Measurements from ENCODE around the gene PLK3. TPM values are rescaled to one million over a fixed set of nuclear protein-coding genes. Genes with fewer than 3 reads are reported as not detected.

The PLK3 gene
- total RNA-seq, 1 donor: 33.7 TPM

- no peaks in the 10 kb centered on the region for H3K9me3 ChIP-seq (ENCODE audit: low read depth, low read length)
- H3K36me3 ChIP-seq (ENCODE audit: insufficient read depth, low read length): no peaks in the 10 kb centered on the region
- TF ChIP-seq, protein P1, sequence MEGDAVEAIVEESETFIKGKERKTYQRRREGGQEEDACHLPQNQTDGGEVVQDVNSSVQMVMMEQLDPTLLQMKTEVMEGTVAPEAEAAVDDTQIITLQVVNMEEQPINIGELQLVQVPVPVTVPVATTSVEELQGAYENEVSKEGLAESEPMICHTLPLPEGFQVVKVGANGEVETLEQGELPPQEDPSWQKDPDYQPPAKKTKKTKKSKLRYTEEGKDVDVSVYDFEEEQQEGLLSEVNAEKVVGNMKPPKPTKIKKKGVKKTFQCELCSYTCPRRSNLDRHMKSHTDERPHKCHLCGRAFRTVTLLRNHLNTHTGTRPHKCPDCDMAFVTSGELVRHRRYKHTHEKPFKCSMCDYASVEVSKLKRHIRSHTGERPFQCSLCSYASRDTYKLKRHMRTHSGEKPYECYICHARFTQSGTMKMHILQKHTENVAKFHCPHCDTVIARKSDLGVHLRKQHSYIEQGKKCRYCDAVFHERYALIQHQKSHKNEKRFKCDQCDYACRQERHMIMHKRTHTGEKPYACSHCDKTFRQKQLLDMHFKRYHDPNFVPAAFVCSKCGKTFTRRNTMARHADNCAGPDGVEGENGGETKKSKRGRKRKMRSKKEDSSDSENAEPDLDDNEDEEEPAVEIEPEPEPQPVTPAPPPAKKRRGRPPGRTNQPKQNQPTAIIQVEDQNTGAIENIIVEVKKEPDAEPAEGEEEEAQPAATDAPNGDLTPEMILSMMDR (IDR thresholded peaks at IDR 0.05; ENCODE audit: extremely low read depth, low read depth, low read length): no peak
- no peak overlapping the region for H2AFZ ChIP-seq (ENCODE audit: low read length)
- DNase-seq (ENCODE audit: insufficient read length, low spot score, missing footprints): no peak
- H3K27me3 ChIP-seq (ENCODE audit: insufficient read depth, low read length): no peaks in the 10 kb centered on the region
- no peak overlapping the region for H3K4me2 ChIP-seq (ENCODE audit: insufficient read depth, low read length)
- no peaks in the 10 kb centered on the region for H4K20me1 ChIP-seq (ENCODE audit: insufficient read depth, low read length)
- no peak overlapping the region for H3K27ac ChIP-seq (ENCODE audit: low read depth, low read length)
- H3K4me3 ChIP-seq (ENCODE audit: insufficient read depth, low read length): no peak overlapping the region
- no peaks in the 10 kb centered on the region for H3K4me1 ChIP-seq (ENCODE audit: insufficient read depth, low read length)
- no peaks in the 10 kb centered on the region for H3K79me2 ChIP-seq (ENCODE audit: insufficient read depth, low read length)
These were observed 48.4 kb downstream of the PLK3 start for GRCh38 chr1:44848456-44849181.

DNA sequence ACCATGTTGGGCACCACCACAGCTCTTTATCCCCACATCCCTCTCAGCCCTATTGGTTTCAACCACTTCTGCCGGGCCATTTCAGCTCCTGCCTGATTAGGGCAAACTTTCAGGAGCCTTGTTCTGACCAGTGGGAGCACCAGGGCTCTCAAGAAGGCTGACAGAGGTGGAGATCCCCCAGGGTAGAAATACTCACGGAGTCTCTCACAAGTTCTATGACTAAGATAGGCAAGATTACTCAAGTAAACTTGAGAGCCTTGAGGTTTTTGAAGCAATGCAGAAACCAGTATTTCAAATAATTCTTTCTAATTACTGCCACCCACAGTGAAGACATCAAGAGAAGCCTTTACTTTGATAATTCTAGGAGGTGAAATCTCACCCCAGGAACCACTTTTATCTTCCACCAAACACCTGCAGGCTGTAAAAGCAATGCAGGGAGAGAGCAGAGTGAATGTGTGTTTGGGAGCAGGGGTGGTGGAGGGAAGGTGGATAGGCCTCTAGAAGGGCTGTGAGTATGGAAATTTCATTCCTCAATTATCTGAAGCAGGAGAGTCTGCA is 49.5 kb downstream of the PLK3 start:
- TF ChIP-seq, protein P1 (IDR thresholded peaks at IDR 0.05; ENCODE audit: extremely low read depth, low read depth, low read length): no peak
- no peak for DNase-seq (ENCODE audit: insufficient read length, low spot score, missing footprints)
- Histone ChIP-seq H3K36me3 (ENCODE audit: insufficient read depth, low read length) (no peaks in the 10 kb centered on the region), H4K20me1 (ENCODE audit: insufficient read depth, low read length) (no peaks in the 10 kb centered on the region), H3K4me3 (ENCODE audit: insufficient read depth, low read length) (no peak overlapping the region), H2AFZ (ENCODE audit: low read length) (no peak overlapping the region), H3K79me2 (ENCODE audit: insufficient read depth, low read length) (no peaks in the 10 kb centered on the region), H3K4me1 (ENCODE audit: insufficient read depth, low read length) (no peaks in the 10 kb centered on the region), H3K27me3 (ENCODE audit: insufficient read depth, low read length) (no peaks in the 10 kb centered on the region), H3K27ac (ENCODE audit: low read depth, low read length) (no peak overlapping the region), H3K4me2 (ENCODE audit: insufficient read depth, low read length) (no peak overlapping the region), H3K9me3 (ENCODE audit: low read depth, low read length) (no peaks in the 10 kb centered on the region)

- Histone ChIP-seq H4K20me1 (ENCODE audit: insufficient read depth, low read length) (no peaks in the 10 kb centered on the region), H3K79me2 (ENCODE audit: insufficient read depth, low read length) (no peaks in the 10 kb centered on the region), H3K4me3 (ENCODE audit: insufficient read depth, low read length) (no peak overlapping the region), H3K4me2 (ENCODE audit: insufficient read depth, low read length) (no peak overlapping the region), H3K27me3 (ENCODE audit: insufficient read depth, low read length) (no peaks in the 10 kb centered on the region), H3K9me3 (ENCODE audit: low read depth, low read length) (no peaks in the 10 kb centered on the region), H3K4me1 (ENCODE audit: insufficient read depth, low read length) (no peaks in the 10 kb centered on the region), H3K36me3 (ENCODE audit: insufficient read depth, low read length) (no peaks in the 10 kb centered on the region), H2AFZ (ENCODE audit: low read length) (no peak overlapping the region), H3K27ac (ENCODE audit: low read depth, low read length) (no peak overlapping the region)
- TF ChIP-seq, protein P1 (IDR thresholded peaks at IDR 0.05; ENCODE audit: extremely low read depth, low read depth, low read length): no peak
- no peak for DNase-seq (ENCODE audit: insufficient read length, low spot score, missing footprints)
These were observed 51.1 kb downstream of the PLK3 start for GRCh38 chr1:44851308-44851707.

- DNase-seq (ENCODE audit: insufficient read length, low spot score, missing footprints): no peak
- H3K4me2 ChIP-seq (ENCODE audit: insufficient read depth, low read length): no peak overlapping the region
- no peaks in the 10 kb centered on the region for H3K27me3 ChIP-seq (ENCODE audit: insufficient read depth, low read length)
- no peak overlapping the region for H3K4me3 ChIP-seq (ENCODE audit: insufficient read depth, low read length)
- TF ChIP-seq, protein P1 (IDR thresholded peaks at IDR 0.05; ENCODE audit: extremely low read depth, low read depth, low read length): no peak
- no peaks in the 10 kb centered on the region for H4K20me1 ChIP-seq (ENCODE audit: insufficient read depth, low read length)
- no peaks in the 10 kb centered on the region for H3K4me1 ChIP-seq (ENCODE audit: insufficient read depth, low read length)
- no peaks in the 10 kb centered on the region for H3K79me2 ChIP-seq (ENCODE audit: insufficient read depth, low read length)
- no peak overlapping the region for H3K27ac ChIP-seq (ENCODE audit: low read depth, low read length)
- H3K9me3 ChIP-seq (ENCODE audit: low read depth, low read length): no peaks in the 10 kb centered on the region
- H3K36me3 ChIP-seq (ENCODE audit: insufficient read depth, low read length): no peaks in the 10 kb centered on the region
- no peak overlapping the region for H2AFZ ChIP-seq (ENCODE audit: low read length)
These were observed 53.0 kb downstream of the PLK3 start for GRCh38 chr1:44853201-44853600.
